CD14-positive monocyte (primary cell): ENCODE measurements around the gene AIRE. TPM values are rescaled to one million over a fixed set of nuclear protein-coding genes. Genes with fewer than 3 reads are reported as not detected.

Experiments
- DNase-seq, 3 donors: peaks; one replicate each; pipeline ENCODE4 v3.0.0-alpha.2; 2011 to 2022
- H2AFZ ChIP-seq: 2 replicates; pipeline ENCODE4 v1.6.0; 2012; ENCODE audit warnings: mild to moderate bottlenecking, low read depth, low read length, inconsistent platforms; ENCODE audit not compliant: insufficient read depth, poor library complexity, severe bottlenecking
- H3K27ac ChIP-seq, 2 donors: 1 replicate in 1 of 2; 2 replicates in 1 of 2; pipeline ENCODE4 v1.5.1; 2012 to 2013; ENCODE audit warnings: low read length in 2 of 2, control low read depth in 1 of 2, inconsistent platforms in 1 of 2, low read depth in 1 of 2, mild to moderate bottlenecking in 1 of 2
- H3K27me3 ChIP-seq, 2 donors: one replicate each; pipeline versions ENCODE4 v1.6.0 to v1.6.1; 2011 to 2013; ENCODE audit warnings: low read length in 2 of 2; ENCODE audit not compliant: control insufficient read depth in 2 of 2, insufficient read depth in 2 of 2
- H3K36me3 ChIP-seq, 2 donors: replicated peaks in 1 of 2; 1 replicate in 1 of 2; 2 replicates in 1 of 2; pipeline versions ENCODE4 v1.5.1 to v1.6.1; 2012 to 2013; ENCODE audit warnings: low read length in 2 of 2, control low read depth in 1 of 2, inconsistent platforms in 1 of 2, mild to moderate bottlenecking in 1 of 2; ENCODE audit not compliant: insufficient read depth in 2 of 2, control insufficient read depth in 1 of 2
- H3K4me1 ChIP-seq, 2 donors: 1 replicate in 1 of 2; 2 replicates in 1 of 2; pipeline versions ENCODE4 v1.5.1 to v1.6.1; 2012 to 2013; ENCODE audit warnings: low read length in 2 of 2, control low read depth in 1 of 2, inconsistent platforms in 1 of 2, mild to moderate bottlenecking in 1 of 2, moderate library complexity in 1 of 2; ENCODE audit not compliant: insufficient read depth in 2 of 2, control insufficient read depth in 1 of 2
- H3K4me2 ChIP-seq: replicated peaks from 2 replicates; pipeline ENCODE3; 2012; ENCODE audit warnings: low read length, moderate library complexity, mild to moderate bottlenecking; ENCODE audit not compliant: poor library complexity, severe bottlenecking; ENCODE audit errors: extremely low read depth
- H3K4me3 ChIP-seq, 3 experiments: fragments of 200-600 bp in 1 of 3; sonication (generic) in 1 of 3; replicated peaks in 1 of 3; 1 replicate in 2 of 3; 2 replicates in 1 of 3; pipeline ENCODE4 v1.5.1; 2011 to 2013; ENCODE audit warnings: low read length in 3 of 3, mild to moderate bottlenecking in 3 of 3, control low read depth in 2 of 3, low read depth in 2 of 3, inconsistent platforms in 1 of 3, moderate library complexity in 1 of 3
- H3K79me2 ChIP-seq: 2 replicates; pipeline ENCODE4 v1.6.0; 2012; ENCODE audit warnings: mild to moderate bottlenecking, control low read depth, inconsistent platforms, low read length, moderate library complexity; ENCODE audit not compliant: insufficient read depth
- H3K9ac ChIP-seq: 2 replicates; pipeline ENCODE4 v1.6.0; 2017; ENCODE audit warnings: low read length, mild to moderate bottlenecking; ENCODE audit not compliant: insufficient read depth, poor library complexity, severe bottlenecking
- H3K9me3 ChIP-seq, 2 donors: replicated peaks in 1 of 2; 1 replicate in 1 of 2; 2 replicates in 1 of 2; pipeline versions ENCODE4 v1.5.1 to v1.6.1; 2012 to 2013; ENCODE audit warnings: low read length in 2 of 2, control low read depth in 1 of 2; ENCODE audit not compliant: control insufficient read depth in 1 of 2, insufficient read depth in 1 of 2
- H4K20me1 ChIP-seq: 2 replicates; pipeline ENCODE4 v1.6.0; 2012; ENCODE audit warnings: mild to moderate bottlenecking, low read length, control low read depth, moderate library complexity; ENCODE audit not compliant: insufficient read depth
- H3K27ac Mint-ChIP-seq, 7 donors: one replicate each; pipeline ENCODE4 v1.8.0; 2020; ENCODE audit warnings: mild to moderate bottlenecking in 7 of 7, mixed read lengths in 7 of 7, moderate library complexity in 6 of 7, inconsistent platforms in 2 of 7
- H3K27me3 Mint-ChIP-seq, 3 donors: one replicate each; pipeline ENCODE4 v1.8.0; 2021 to 2022; ENCODE audit warnings: low read depth in 3 of 3, mild to moderate bottlenecking in 3 of 3, mixed read lengths in 3 of 3, moderate library complexity in 3 of 3, inconsistent platforms in 1 of 3
- H3K36me3 Mint-ChIP-seq, 2 donors: one replicate each; pipeline ENCODE4 v1.8.0; 2020; ENCODE audit warnings: mixed read lengths in 2 of 2, inconsistent platforms in 1 of 2, mild to moderate bottlenecking in 1 of 2
- H3K4me1 Mint-ChIP-seq: one replicate; pipeline ENCODE4 v1.8.0; 2020; ENCODE audit warnings: mild to moderate bottlenecking, mixed read lengths
- H3K4me3 Mint-ChIP-seq, 2 donors: one replicate each; pipeline ENCODE4 v1.8.0; 2020; ENCODE audit warnings: mild to moderate bottlenecking in 2 of 2, mixed read lengths in 2 of 2, moderate library complexity in 1 of 2
- H3K9me3 Mint-ChIP-seq, 7 donors: one replicate each; pipeline ENCODE4 v1.8.0; 2020 to 2022; ENCODE audit warnings: mixed read lengths in 7 of 7, mild to moderate bottlenecking in 6 of 7, moderate library complexity in 6 of 7, inconsistent platforms in 2 of 7
- CTCF ChIP-seq: fragments of 200-600 bp; IDR thresholded peaks from one replicate; pipeline ENCODE4 v1.8.0; 2022; ENCODE audit warnings: antibody characterized with exemption, mild to moderate bottlenecking
- WGBS: methylation state at CpG from one replicate; pipeline ENCODE4 v1.1.5; 2013; ENCODE audit warnings: missing lambda C conversion rate; ENCODE audit not compliant: insufficient coverage; 5-methylcytosine and 5-hydroxymethylcytosine counted together
- intact Hi-C, 2 donors: fragments of 100-400 bp; cut with micrococcal nuclease; formaldehyde crosslinking; loops; one replicate each; pipeline versions ENCODE4 v1.15.0 to v1.15.1; 2023
- polyA plus RNA-seq, 3 donors: library from polyadenylated mRNA; depleted of rRNA in 1 of 3; unstranded in 2 of 3; stranded (reverse) in 1 of 3; fragments of 300-500 nt in 2 of 3; fragments of >200 nt in 1 of 3; fragmentation: Illumina TruSeq in 2 of 3; gene quantifications; 1 replicate in 2 of 3; 2 replicates in 1 of 3; pipeline ENCODE4 v1.2.3, GENCODE V29; 2012 to 2021

Gene AIRE
- polyA plus RNA-seq, 3 donors = not detected

- Mint-ChIP-seq H3K9me3 (no peaks in the 10 kb centered on the region), H3K27ac (no peak overlapping the region), H3K4me3 (no peak overlapping the region), H3K4me1 (no peaks in the 10 kb centered on the region), H3K36me3 (peaks cover 31 to 81% of the 10 kb centered on the region in 2 donors), H3K27me3 (no peaks in the 10 kb centered on the region)
- TF ChIP-seq CTCF = no peak
- H3K4me3 ChIP-seq = no peak overlapping the region
- DNase-seq = no peak
- no peaks in the 10 kb centered on the region for H3K9me3 ChIP-seq
- H3K9ac ChIP-seq = no peak overlapping the region
- WGBS = 97% methylated on average over 22 of the region's 22 CpGs
- no peak overlapping the region for H3K4me2 ChIP-seq
- H3K27me3 ChIP-seq = no peaks in the 10 kb centered on the region
- intact Hi-C loops = no loop called here
- no peak overlapping the region for H3K27ac ChIP-seq
- no peak overlapping the region for H2AFZ ChIP-seq
- H3K4me1 ChIP-seq = no peaks in the 10 kb centered on the region
- no peaks in the 10 kb centered on the region for H3K79me2 ChIP-seq
- peaks cover 92 to 95% of the 10 kb centered on the region in 2 donors for H3K36me3 ChIP-seq
- peaks cover 32% of the 10 kb centered on the region for H4K20me1 ChIP-seq
These were observed 32.2 kb downstream of the AIRE start for GRCh38 chr21:44317871-44318270.

- Mint-ChIP-seq H3K4me3 (no peak overlapping the region), H3K27me3 (no peaks in the 10 kb centered on the region), H3K27ac (no peak overlapping the region), H3K9me3 (no peaks in the 10 kb centered on the region), H3K36me3 (peaks cover 34 to 80% of the 10 kb centered on the region in 2 donors), H3K4me1 (no peaks in the 10 kb centered on the region)
- intact Hi-C loops = no loop called here
- WGBS = 97% methylated on average over 19 of the region's 25 CpGs
- Histone ChIP-seq H3K4me2 (no peak overlapping the region), H3K79me2 (no peaks in the 10 kb centered on the region), H3K27me3 (no peaks in the 10 kb centered on the region), H3K9me3 (no peaks in the 10 kb centered on the region), H3K4me1 (no peaks in the 10 kb centered on the region), H3K9ac (no peak overlapping the region), H2AFZ (no peak overlapping the region), H3K27ac (no peak overlapping the region), H3K36me3 (peaks cover 90 to 95% of the 10 kb centered on the region in 2 donors), H4K20me1 (peaks cover 31% of the 10 kb centered on the region), H3K4me3 (no peak overlapping the region)
- DNase-seq = no peak
- TF ChIP-seq CTCF = no peak
These were observed 33.0 kb downstream of the AIRE start for GRCh38 chr21:44318489-44319285.
